GM13976 (cell line): ENCODE results near the gene HSPA1B.
"Not testable (repeated sequence)": the region's sequence is repeated elsewhere in the genome, so short reads cannot be mapped to it uniquely, and the experiment has no call there.

Source experiments
- DNase-seq: peaks from one replicate; pipeline ENCODE4 v3.0.0; 2012; ENCODE audit warnings: low spot score
- in situ Hi-C: fragments of 300-500 bp; cut with MboI; formaldehyde crosslinking; loops from one replicate; pipeline ENCODE4 v1.12.0; 2022; ENCODE audit warnings: low sequenced_read_pairs, mixed read lengths, inconsistent platforms; ENCODE audit not compliant: unreplicated experiment
- TF ChIP-seq, protein P1 (sequence below): IDR thresholded peaks from 2 replicates; pipeline ENCODE4 v1.5.1; 2012; ENCODE audit warnings: borderline replicate concordance, mild to moderate bottlenecking; ENCODE audit not compliant: insufficient read depth; ENCODE audit errors: extremely low read depth, missing control alignments, control extremely low read depth

The HSPA1B gene

GRCh38 chr6:31864818-31865204, 37.3 kb downstream of the HSPA1B start:
- in situ Hi-C loops = no loop called here
- TF ChIP-seq, protein P1, sequence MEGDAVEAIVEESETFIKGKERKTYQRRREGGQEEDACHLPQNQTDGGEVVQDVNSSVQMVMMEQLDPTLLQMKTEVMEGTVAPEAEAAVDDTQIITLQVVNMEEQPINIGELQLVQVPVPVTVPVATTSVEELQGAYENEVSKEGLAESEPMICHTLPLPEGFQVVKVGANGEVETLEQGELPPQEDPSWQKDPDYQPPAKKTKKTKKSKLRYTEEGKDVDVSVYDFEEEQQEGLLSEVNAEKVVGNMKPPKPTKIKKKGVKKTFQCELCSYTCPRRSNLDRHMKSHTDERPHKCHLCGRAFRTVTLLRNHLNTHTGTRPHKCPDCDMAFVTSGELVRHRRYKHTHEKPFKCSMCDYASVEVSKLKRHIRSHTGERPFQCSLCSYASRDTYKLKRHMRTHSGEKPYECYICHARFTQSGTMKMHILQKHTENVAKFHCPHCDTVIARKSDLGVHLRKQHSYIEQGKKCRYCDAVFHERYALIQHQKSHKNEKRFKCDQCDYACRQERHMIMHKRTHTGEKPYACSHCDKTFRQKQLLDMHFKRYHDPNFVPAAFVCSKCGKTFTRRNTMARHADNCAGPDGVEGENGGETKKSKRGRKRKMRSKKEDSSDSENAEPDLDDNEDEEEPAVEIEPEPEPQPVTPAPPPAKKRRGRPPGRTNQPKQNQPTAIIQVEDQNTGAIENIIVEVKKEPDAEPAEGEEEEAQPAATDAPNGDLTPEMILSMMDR = no peak
- DNase-seq = no peak

GRCh38 chr6:31865205-31866118, 37.9 kb downstream of the HSPA1B start:
- DNase-seq = no peak
- in situ Hi-C loops = no loop called here
- TF ChIP-seq, protein P1 = no peak

- DNase-seq, in situ Hi-C loops: not testable (repeated sequence)
These were observed 41.1 kb downstream of the HSPA1B start for GRCh38 chr6:31868658-31868971.

GRCh38 chr6:31869343-31869742, 41.8 kb downstream of the HSPA1B start:
- TF ChIP-seq, protein P1 = no peak
- in situ Hi-C loops = no loop called here
- no peak for DNase-seq

GRCh38 chr6:31870385-31870921, 42.9 kb downstream of the HSPA1B start:
- TF ChIP-seq, protein P1 = no peak
- DNase-seq = no peak
- in situ Hi-C loops = no loop called here

- TF ChIP-seq, protein P1 = no peak
- no peak for DNase-seq
- in situ Hi-C loops = no loop called here
These were observed 43.6 kb downstream of the HSPA1B start for GRCh38 chr6:31871046-31871659.
